Measurements from ENCODE around the gene LRRC71.

The LRRC71 gene

DNA sequence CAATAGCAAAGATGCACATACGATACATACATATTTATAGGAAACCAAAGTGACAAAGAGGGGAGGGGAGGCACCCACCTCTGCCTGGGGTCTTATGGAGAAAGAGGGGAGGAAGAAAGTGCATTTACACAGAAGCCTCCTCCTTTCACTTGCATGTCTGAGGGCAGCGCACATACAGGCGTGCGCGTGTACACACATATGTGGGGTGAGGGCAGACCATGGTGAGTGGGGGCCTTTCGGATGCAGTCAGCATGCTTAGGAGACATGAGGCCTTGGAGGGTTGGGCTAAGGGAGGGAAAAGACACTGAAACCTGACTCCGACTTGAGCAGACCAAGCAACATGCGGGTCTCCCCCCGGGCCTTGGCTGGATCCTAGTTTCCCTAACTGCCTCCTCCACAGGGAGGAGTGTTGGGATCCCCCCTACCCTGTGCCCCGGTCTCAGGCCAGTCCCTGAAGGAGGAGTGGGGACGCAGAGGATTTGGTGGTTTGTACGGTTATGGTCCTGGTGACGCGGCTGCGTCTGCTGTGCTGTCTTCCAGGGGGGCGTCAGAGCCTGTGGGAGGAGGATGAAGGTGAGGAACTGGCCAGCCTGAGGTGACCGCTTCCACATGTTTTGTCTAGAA lies 15.2 kb downstream of the LRRC71 start:
- Histone ChIP-seq H3K4me3 (ENCODE audit: low read depth, low read length) (no peak overlapping the region), H3K27ac (no peak overlapping the region), H3K9me3 (ENCODE audit: severe bottlenecking) (no peaks in the 10 kb centered on the region), H3K36me3 (peaks cover 58% of the 10 kb centered on the region), H3K27me3 (ENCODE audit: insufficient read depth, low read depth, severe bottlenecking) (no peaks in the 10 kb centered on the region)
- DNase-seq, result no peak
- TF ChIP-seq, protein P1, sequence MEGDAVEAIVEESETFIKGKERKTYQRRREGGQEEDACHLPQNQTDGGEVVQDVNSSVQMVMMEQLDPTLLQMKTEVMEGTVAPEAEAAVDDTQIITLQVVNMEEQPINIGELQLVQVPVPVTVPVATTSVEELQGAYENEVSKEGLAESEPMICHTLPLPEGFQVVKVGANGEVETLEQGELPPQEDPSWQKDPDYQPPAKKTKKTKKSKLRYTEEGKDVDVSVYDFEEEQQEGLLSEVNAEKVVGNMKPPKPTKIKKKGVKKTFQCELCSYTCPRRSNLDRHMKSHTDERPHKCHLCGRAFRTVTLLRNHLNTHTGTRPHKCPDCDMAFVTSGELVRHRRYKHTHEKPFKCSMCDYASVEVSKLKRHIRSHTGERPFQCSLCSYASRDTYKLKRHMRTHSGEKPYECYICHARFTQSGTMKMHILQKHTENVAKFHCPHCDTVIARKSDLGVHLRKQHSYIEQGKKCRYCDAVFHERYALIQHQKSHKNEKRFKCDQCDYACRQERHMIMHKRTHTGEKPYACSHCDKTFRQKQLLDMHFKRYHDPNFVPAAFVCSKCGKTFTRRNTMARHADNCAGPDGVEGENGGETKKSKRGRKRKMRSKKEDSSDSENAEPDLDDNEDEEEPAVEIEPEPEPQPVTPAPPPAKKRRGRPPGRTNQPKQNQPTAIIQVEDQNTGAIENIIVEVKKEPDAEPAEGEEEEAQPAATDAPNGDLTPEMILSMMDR (IDR thresholded peaks at IDR 0.05; ENCODE audit: low read depth, low read length), result no peak

DNA sequence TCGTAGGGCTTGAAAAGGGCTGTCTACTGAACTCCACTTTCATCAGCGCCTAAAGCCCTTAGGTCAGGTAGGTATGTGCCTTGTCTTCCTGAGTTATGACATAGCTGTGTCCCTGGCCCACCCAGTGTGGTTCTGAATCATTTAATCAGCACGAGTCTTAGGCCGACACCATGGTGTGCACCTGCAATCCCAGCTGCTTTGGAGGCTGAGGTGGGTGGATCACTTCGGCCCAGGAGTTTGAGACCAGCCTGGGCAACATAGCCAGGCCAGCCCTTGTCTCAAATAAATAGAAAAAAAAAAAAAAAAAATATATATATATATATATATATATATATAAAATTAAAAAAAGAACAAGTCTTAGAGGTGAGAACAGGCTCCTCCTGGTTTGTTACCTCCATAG lies 15.8 kb downstream of the LRRC71 start:
- Histone ChIP-seq H3K27me3 (ENCODE audit: insufficient read depth, low read depth, severe bottlenecking) (no peaks in the 10 kb centered on the region), H3K9me3 (ENCODE audit: severe bottlenecking) (no peaks in the 10 kb centered on the region), H3K4me3 (ENCODE audit: low read depth, low read length) (no peak overlapping the region), H3K36me3 (peaks cover 64% of the 10 kb centered on the region), H3K27ac (no peak overlapping the region)
- DNase-seq, result no peak
- TF ChIP-seq, protein P1 (IDR thresholded peaks at IDR 0.05; ENCODE audit: low read depth, low read length), result no peak

DNA sequence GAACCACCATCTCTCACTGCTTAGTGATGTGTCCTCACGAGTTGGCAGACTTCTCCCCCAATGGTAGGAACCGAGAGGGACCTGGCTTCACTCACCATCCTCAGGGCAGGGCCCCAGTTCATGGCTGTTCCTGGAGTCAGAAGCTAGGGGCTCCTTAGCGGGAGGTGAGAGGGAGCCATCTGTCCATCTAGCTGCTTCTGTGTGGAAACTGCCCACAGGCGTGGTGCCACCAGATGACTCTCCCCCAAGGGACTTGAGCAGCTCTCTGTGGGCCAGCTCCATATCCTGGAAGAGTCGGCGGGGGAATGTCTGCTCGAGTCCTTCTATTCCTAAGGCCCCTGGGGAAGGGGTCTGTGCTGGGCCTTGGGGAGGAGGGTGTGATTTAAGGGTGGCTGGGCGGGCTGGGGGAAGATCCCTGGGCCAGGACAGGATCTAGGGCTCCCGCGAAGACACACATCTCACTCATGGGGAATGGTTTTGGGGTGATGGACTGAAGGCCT lies 16.3 kb downstream of the LRRC71 start:
- peak overlapping the region; percentile 3; the same call in 1 of the 2 replicates for H3K27ac ChIP-seq
- H3K27me3 ChIP-seq (ENCODE audit: insufficient read depth, low read depth, severe bottlenecking), result no peaks in the 10 kb centered on the region
- peaks cover 70% of the 10 kb centered on the region for H3K36me3 ChIP-seq
- H3K9me3 ChIP-seq (ENCODE audit: severe bottlenecking), result no peaks in the 10 kb centered on the region
- TF ChIP-seq, protein P1 (IDR thresholded peaks at IDR 0.05; ENCODE audit: low read depth, low read length), result no peak
- peak; percentile 65 for DNase-seq
- no peak overlapping the region for H3K4me3 ChIP-seq (ENCODE audit: low read depth, low read length)

DNA sequence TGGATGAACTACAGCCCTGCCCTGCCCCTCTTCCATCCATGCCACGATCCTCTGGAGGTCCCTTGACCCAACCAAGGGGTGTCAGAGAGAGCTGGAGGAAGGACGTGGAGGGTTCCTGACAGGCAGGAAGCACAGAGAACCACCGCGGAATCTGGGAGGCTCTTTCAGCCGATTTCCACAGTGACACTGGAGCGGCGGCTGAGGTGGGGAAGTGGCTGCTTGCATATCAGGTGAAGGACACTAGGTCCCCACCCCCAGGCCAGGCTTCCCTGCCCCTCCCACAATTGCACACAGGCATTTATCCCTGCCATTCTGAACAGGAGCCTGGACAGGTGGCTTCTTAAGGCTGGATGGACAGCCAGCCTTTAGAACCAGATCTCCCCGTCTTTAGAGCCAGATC lies 17.5 kb downstream of the LRRC71 start:
- H3K4me3 ChIP-seq (ENCODE audit: low read depth, low read length), result no peak overlapping the region
- no peaks in the 10 kb centered on the region for H3K27me3 ChIP-seq (ENCODE audit: insufficient read depth, low read depth, severe bottlenecking)
- no peaks in the 10 kb centered on the region for H3K9me3 ChIP-seq (ENCODE audit: severe bottlenecking)
- DNase-seq, result no peak
- no peak overlapping the region for H3K27ac ChIP-seq
- TF ChIP-seq, protein P1 (IDR thresholded peaks at IDR 0.05; ENCODE audit: low read depth, low read length), result no peak
- peaks cover 81% of the 10 kb centered on the region for H3K36me3 ChIP-seq

DNA sequence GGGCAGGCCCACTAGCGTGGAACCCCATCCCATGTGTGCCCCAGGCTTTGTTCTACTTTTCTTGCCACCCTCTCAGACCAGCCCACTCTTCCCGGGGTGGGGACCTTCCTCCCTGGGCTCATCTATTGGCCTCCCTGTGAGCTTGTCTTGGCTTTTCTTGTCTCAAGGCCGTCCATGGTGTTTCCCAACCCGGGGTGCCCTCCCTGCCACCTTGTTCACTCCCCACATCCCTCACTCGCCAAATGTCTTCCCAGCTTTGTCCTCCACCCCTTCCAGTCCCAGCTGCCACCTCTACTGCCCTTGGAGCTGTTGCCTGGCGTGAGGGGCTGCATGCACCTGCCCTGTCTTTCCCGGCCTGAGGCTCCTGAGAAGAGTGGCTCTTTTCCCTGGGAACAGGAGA lies 18.4 kb downstream of the LRRC71 start:
- Histone ChIP-seq H3K4me3 (ENCODE audit: low read depth, low read length) (no peak overlapping the region), H3K27me3 (ENCODE audit: insufficient read depth, low read depth, severe bottlenecking) (no peaks in the 10 kb centered on the region), H3K9me3 (ENCODE audit: severe bottlenecking) (no peaks in the 10 kb centered on the region), H3K36me3 (peaks cover 90% of the 10 kb centered on the region), H3K27ac (no peak overlapping the region)
- TF ChIP-seq, protein P1 (IDR thresholded peaks at IDR 0.05; ENCODE audit: low read depth, low read length), result no peak
- no peak for DNase-seq

All from WERI-Rb-1 (cell line).